Left lobe of liver (tissue), 2 donors: ENCODE results near the gene CCNY. TPM values are rescaled to one million over a fixed set of nuclear protein-coding genes. Genes with fewer than 3 reads are reported as not detected.
A peak's percentile ranks its signal among the peaks of the same experiment; 100 is the strongest.
"Not testable (repeated sequence)": the region's sequence is repeated elsewhere in the genome, so short reads cannot be mapped to it uniquely, and the experiment has no call there.

Source experiments
- ATAC-seq: fragments of 200-7000 bp; cut with Tn5 transposase; one replicate; pipeline ENCODE4 v1.9.1; 2020; ENCODE audit warnings: mild to moderate bottlenecking, moderate library complexity
- DNase-seq: peaks from one replicate; pipeline ENCODE4 v3.0.0-alpha.2; 2020; ENCODE audit warnings: low spot score
- total RNA-seq: library from RNA; stranded (reverse); gene quantifications from one replicate; pipeline ENCODE4 v1.2.1, GENCODE V29; 2021
- donor health status: DM: no; HTN: no; CAD: no; lungs with moderate emphysema.
- donor health status: DM: no; HTN: yes; CAD: no.

The CCNY gene
- total RNA-seq, 1 donor from 2014 or later = 48.4 TPM

- no peak for ATAC-seq
- no peak for DNase-seq
These were observed 170.4 kb downstream of the CCNY start for GRCh38 chr10:35506741-35507140.

- peak; percentile 79 for ATAC-seq
- no peak for DNase-seq
These were observed 171.3 kb downstream of the CCNY start for GRCh38 chr10:35507519-35508109.

- ATAC-seq (no peak), DNase-seq (no peak)
These were observed 172.3 kb downstream of the CCNY start for GRCh38 chr10:35508647-35509046.

- ATAC-seq (no peak), DNase-seq (no peak)
These were observed 174.6 kb downstream of the CCNY start for GRCh38 chr10:35510891-35511290.

- DNase-seq (no peak), ATAC-seq (no peak)
These were observed 175.3 kb downstream of the CCNY start for GRCh38 chr10:35511647-35512046.

- DNase-seq (no peak), ATAC-seq (no peak)
These were observed 179.9 kb downstream of the CCNY start for GRCh38 chr10:35516102-35516670.

GRCh38 chr10:35517431-35518181, 181.3 kb downstream of the CCNY start:
- ATAC-seq (peak; percentile 32), DNase-seq (no peak)

- not testable (repeated sequence) for DNase-seq, ATAC-seq
These were observed 181.9 kb downstream of the CCNY start for GRCh38 chr10:35518187-35518586.

- DNase-seq (no peak), ATAC-seq (no peak)
These were observed 184.7 kb downstream of the CCNY start for GRCh38 chr10:35520996-35521395.

GRCh38 chr10:35523670-35524225, 187.4 kb downstream of the CCNY start:
- ATAC-seq = no peak
- no peak for DNase-seq

GRCh38 chr10:35526746-35527145, 190.4 kb downstream of the CCNY start:
- no peak for ATAC-seq

GRCh38 chr10:35532141-35532540, 195.8 kb downstream of the CCNY start:
- ATAC-seq = no peak
- no peak for DNase-seq

More at GRCh38 chr10:35526746-35527145, 190.4 kb downstream of the CCNY start:
- DNase-seq = no peak

GRCh38 chr10:35533565-35533964, 197.3 kb downstream of the CCNY start:
- DNase-seq (no peak), ATAC-seq (no peak)

- no peak for ATAC-seq
These were observed 198.8 kb downstream of the CCNY start for GRCh38 chr10:35535136-35535535.

GRCh38 chr10:35536789-35537188, 200.5 kb downstream of the CCNY start:
- ATAC-seq (no peak), DNase-seq (no peak)

More at GRCh38 chr10:35535136-35535535, 198.8 kb downstream of the CCNY start:
- no peak for DNase-seq

- not testable (repeated sequence) for ATAC-seq, DNase-seq
These were observed 201.6 kb downstream of the CCNY start for GRCh38 chr10:35537925-35538324.

- DNase-seq = no peak
- no peak for ATAC-seq
These were observed 204.2 kb downstream of the CCNY start for GRCh38 chr10:35540296-35541164.

GRCh38 chr10:35541720-35542119, 205.4 kb downstream of the CCNY start:
- no peak for DNase-seq
- no peak for ATAC-seq

GRCh38 chr10:35542303-35542702, 206.0 kb downstream of the CCNY start:
- ATAC-seq (no peak), DNase-seq (no peak)

GRCh38 chr10:35545079-35545657, 208.9 kb downstream of the CCNY start:
- ATAC-seq (no peak), DNase-seq (no peak)
